Body of pancreas (tissue), 4 donors: Measurements from ENCODE around the gene NAXE. TPM values are rescaled to one million over a fixed set of nuclear protein-coding genes. Genes with fewer than 3 reads are reported as not detected.

ENCODE experiments used
- ATAC-seq: fragments of 150-250 bp; one replicate; pipeline ENCODE4 v1.9.1; 2016
- DNase-seq, 4 donors: peaks; one replicate each; pipeline ENCODE4 v3.0.0-alpha.2; 2019
- H3K27ac ChIP-seq, 4 donors: fragments of 200-600 bp; sonication (generic); 1 replicate in 3 of 4; 2 replicates in 1 of 4; pipeline versions ENCODE4 v1.5.1 to v1.6.1; 2016 to 2019; ENCODE audit warnings: mild to moderate bottlenecking in 1 of 4, mixed read lengths in 1 of 4, moderate library complexity in 1 of 4
- H3K27me3 ChIP-seq, 2 donors: fragments of 200-600 bp; sonication (generic); one replicate each; pipeline ENCODE4 v1.6.0; 2016; ENCODE audit warnings: mild to moderate bottlenecking in 1 of 2
- H3K36me3 ChIP-seq, 2 donors: fragments of 200-600 bp; sonication (generic); replicated peaks in 1 of 2; 2 replicates each; pipeline ENCODE4 v1.5.1; 2016; ENCODE audit warnings: low read depth in 2 of 2; ENCODE audit not compliant: insufficient read depth in 1 of 2
- H3K4me1 ChIP-seq: fragments of 200-600 bp; sonication (generic); one replicate; pipeline ENCODE4 v1.6.0; 2016
- H3K4me3 ChIP-seq, 2 donors: fragments of 200-600 bp; sonication (generic); 1 replicate in 1 of 2; 2 replicates in 1 of 2; pipeline ENCODE4 v1.5.1; 2016 to 2019
- H3K9me3 ChIP-seq, 3 donors: fragments of 200-600 bp; sonication (generic); 1 replicate in 2 of 3; 2 replicates in 1 of 3; pipeline ENCODE4 v1.5.1; 2016
- POLR2A ChIP-seq, 3 donors: fragments of 450-650 bp; IDR thresholded peaks; one replicate each; pipeline ENCODE4 v1.6.1; 2016; ENCODE audit warnings: antibody characterized with exemption in 3 of 3, mild to moderate bottlenecking in 2 of 3
- WGBS, 2 donors: methylation state at CpG; one replicate each; pipeline ENCODE4 v1.1.5; 2017; 5-methylcytosine and 5-hydroxymethylcytosine counted together
- intact Hi-C: fragments of 100-400 bp; cut with DNase I; formaldehyde crosslinking; loops from one replicate; pipeline ENCODE4 v1.15.1; 2023
- total RNA-seq, 2 donors: library from RNA; depleted of rRNA; stranded (reverse); fragments of >200 nt; gene quantifications; one replicate each; pipeline ENCODE4 v1.1.0, GENCODE V29; 2016
- TF ChIP-seq, protein P1 (sequence below), 7 experiments: fragments of 450-650 bp in 4 of 7; fragments of 200-600 bp in 3 of 7; sonication (generic) in 3 of 7; IDR thresholded peaks; one replicate each; pipeline ENCODE4 v1.5.1; 2016 to 2019; ENCODE audit warnings: antibody characterized with exemption in 7 of 7

The NAXE gene
- total RNA-seq, 2 donors from 2014 or later, result 46.1 to 62.8 TPM

DNA sequence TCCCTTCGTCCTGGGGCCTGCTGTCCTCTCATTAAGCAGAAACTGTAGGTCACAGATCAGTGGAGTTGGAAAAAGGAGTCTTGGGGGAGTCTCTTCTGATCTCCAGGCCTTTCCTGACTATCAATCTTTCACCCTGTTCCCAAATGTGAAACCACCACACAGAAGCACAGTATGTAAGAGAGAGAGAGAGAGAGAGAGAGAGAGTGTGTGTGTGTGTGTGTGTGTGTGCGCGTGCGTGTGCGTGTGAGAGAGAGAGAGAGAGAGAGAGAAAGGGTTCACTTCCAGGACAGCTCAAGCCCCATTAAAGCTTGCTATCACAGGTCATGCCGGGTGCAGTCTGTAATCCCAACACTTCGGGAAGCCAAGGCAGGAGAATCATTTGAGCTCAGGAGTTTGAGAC is 13.5 kb upstream of the NAXE start:
- ATAC-seq (no peak), DNase-seq (no peak)
- Histone ChIP-seq H3K27me3 (no peaks in the 10 kb centered on the region), H3K27ac (no peak overlapping the region), H3K4me1 (no peaks in the 10 kb centered on the region), H3K9me3 (no peaks in the 10 kb centered on the region), H3K4me3 (no peak overlapping the region), H3K36me3 (no peaks in the 10 kb centered on the region)
- 49 to 54% methylated on average over 3 to 7 of the region's 7 CpGs for WGBS, 2 donors
- TF ChIP-seq, protein P1, sequence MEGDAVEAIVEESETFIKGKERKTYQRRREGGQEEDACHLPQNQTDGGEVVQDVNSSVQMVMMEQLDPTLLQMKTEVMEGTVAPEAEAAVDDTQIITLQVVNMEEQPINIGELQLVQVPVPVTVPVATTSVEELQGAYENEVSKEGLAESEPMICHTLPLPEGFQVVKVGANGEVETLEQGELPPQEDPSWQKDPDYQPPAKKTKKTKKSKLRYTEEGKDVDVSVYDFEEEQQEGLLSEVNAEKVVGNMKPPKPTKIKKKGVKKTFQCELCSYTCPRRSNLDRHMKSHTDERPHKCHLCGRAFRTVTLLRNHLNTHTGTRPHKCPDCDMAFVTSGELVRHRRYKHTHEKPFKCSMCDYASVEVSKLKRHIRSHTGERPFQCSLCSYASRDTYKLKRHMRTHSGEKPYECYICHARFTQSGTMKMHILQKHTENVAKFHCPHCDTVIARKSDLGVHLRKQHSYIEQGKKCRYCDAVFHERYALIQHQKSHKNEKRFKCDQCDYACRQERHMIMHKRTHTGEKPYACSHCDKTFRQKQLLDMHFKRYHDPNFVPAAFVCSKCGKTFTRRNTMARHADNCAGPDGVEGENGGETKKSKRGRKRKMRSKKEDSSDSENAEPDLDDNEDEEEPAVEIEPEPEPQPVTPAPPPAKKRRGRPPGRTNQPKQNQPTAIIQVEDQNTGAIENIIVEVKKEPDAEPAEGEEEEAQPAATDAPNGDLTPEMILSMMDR (IDR thresholded peaks at IDR 0.05), result no peak
- TF ChIP-seq POLR2A (IDR thresholded peaks at IDR 0.05), result no peak
- intact Hi-C loops, result no loop called here

DNA sequence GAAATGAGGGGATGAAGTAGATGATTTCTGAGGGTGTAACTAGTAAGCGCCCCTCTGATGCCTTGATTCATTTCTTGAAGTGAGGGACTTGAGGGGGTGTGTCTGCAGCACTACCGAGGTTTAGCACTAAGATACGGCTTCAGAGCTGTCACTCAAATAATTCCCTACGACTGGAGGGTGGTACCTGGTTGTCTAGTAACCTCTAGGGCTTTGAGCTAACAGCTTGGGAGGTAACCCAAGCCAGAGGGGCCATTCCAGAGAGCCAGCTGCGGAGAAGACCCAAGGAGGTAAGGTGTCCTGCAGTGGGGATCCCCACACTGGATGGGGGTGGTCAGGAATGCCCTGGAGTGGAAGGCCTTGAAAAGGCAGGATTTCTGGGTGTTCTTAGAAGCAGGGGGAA is 12.1 kb upstream of the NAXE start, which contains the start of gene TTC24:
Gene TTC24 (plus strand): TSS at position 252 of the 400 bp plus-strand sequence. CDS start 1,642 bp downstream, outside the sequence.
- no peak for ATAC-seq
- WGBS, 2 donors, result 69 to 73% methylated on average over 5 of the region's 5 CpGs
- intact Hi-C loops, result no loop called here
- TF ChIP-seq POLR2A (IDR thresholded peaks at IDR 0.05), result no peak
- TF ChIP-seq, protein P1 (IDR thresholded peaks at IDR 0.05), result no peak
- H3K4me3 ChIP-seq, result no peak within 1 kb of the TSS
- no peaks in the 10 kb centered on the region for H3K4me1 ChIP-seq
- H3K9me3 ChIP-seq, result no peaks in the 10 kb centered on the region
- DNase-seq, result no peak
- H3K27me3 ChIP-seq, result no peaks in the 10 kb centered on the region
- no peak within 1 kb of the TSS for H3K27ac ChIP-seq
- no peaks in the 10 kb centered on the region for H3K36me3 ChIP-seq

DNA sequence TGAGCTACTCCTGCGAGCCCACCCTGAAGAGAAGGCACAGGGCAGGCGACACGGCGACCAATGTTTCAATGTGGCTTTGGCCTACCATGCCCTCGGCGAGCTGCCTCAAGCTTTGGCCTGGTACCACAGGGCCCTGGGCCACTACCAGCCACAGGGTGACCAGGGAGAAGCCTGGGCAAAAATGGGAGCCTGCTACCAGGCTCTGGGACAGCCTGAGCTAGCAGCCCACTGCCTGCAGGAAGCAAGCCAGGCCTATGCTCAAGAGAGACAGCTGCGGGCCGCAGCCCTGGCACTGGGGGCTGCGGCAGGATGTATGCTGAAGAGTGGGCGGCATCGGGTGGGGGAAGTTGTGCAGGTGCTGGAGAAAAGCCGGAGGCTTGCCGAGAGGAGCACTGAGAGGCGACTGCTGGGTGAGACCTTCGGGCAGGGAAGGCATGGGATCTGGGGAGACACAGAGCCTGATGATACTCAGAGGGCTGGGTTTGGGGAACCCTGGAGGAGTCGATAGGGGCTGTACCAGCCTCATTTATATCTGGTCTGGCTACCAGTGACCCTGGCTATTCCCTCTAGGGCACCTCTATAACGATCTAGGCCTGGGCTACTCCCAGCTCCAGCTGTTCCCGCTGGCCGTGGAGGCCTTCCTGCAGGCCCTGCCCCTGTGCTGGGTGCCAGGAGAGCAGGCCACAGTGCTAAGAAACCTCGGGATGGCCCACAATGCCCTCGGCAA is 9.8 kb upstream of the NAXE start:
- Histone ChIP-seq H3K4me1 (no peaks in the 10 kb centered on the region), H3K36me3 (no peaks in the 10 kb centered on the region), H3K27me3 (no peaks in the 10 kb centered on the region), H3K4me3 (no peak overlapping the region), H3K9me3 (no peaks in the 10 kb centered on the region), H3K27ac (no peak overlapping the region)
- TF ChIP-seq, protein P1 (IDR thresholded peaks at IDR 0.05), result no peak
- no peak for TF ChIP-seq POLR2A (IDR thresholded peaks at IDR 0.05)
- intact Hi-C loops, result loop anchor here (10.0 kb wide), 1 partner anchor 127 kb away; no protein-coding TSS in a partner anchor
- ATAC-seq (no peak), DNase-seq (no peak)
- 73 to 80% methylated on average over 15 to 21 of the region's 21 CpGs for WGBS, 2 donors

DNA sequence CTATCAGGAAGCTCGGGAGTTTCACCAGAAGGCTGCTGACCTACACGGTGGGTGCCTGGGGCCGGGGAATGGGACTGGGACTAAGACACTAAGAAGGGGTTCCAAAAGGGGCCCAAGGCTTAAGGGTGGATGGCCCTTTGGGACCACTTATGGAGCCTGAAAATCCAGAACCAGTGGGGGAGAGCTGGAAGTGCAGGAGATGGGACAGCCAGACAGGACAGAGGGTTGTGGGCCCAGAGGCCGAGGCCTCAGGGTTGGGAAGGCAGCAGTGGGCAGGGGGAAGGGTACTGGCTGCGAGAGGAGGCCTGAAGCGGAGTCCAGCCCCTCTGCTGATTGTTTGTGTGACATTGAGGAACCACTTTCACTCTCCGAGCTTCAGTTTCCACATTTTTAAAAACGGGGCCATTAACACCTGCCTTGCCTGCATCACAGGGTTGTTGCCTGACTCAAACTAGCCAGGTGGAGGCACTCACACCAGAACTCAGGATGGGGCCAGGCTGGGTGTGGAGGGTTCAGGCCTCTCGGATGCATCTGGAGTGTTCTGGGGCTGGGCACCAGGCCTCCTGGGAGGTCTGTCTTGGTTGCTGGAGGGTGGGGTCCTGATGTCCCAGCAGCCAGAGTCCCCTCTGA is 9.1 kb upstream of the NAXE start:
- intact Hi-C loops, result loop anchor here (10.0 kb wide), 1 partner anchor 128 kb away; no protein-coding TSS in a partner anchor
- 57 to 74% methylated on average over 8 to 9 of the region's 9 CpGs for WGBS, 2 donors
- no peak overlapping the region for H3K4me3 ChIP-seq

More for the DNA sequence above, 9.1 kb upstream of the NAXE start:
- Histone ChIP-seq H3K27me3 (no peaks in the 10 kb centered on the region), H3K4me1 (no peaks in the 10 kb centered on the region), H3K27ac (no peak overlapping the region), H3K9me3 (no peaks in the 10 kb centered on the region), H3K36me3 (no peaks in the 10 kb centered on the region)
- no peak for ATAC-seq
- TF ChIP-seq, protein P1 (IDR thresholded peaks at IDR 0.05), result no peak
- no peak for TF ChIP-seq POLR2A (IDR thresholded peaks at IDR 0.05)
- DNase-seq, result no peak
